Endothelial cell of umbilical vein (primary cell): ENCODE measurements around the gene ASB2. TPM values are rescaled to one million over a fixed set of nuclear protein-coding genes. Genes with fewer than 3 reads are reported as not detected.

Experiments
- BruUV-seq: library from RNA; stranded (reverse); fragments of 400-500 nt; replicated peaks from 2 replicates; lab custom pipeline; 2021; lab: Mats Ljungman, UMichigan
- CTCF ChIA-PET: fragments of 300-600, 350-600 bp; sonication (Branson Sonifier 250); formaldehyde crosslinking; loops from one replicate; lab custom pipeline; 2021; ENCODE audit warnings: antibody characterized with exemption, inconsistent platforms; lab: Charles Lee
- POLR2A ChIA-PET: fragments of 300-600, 350-600 bp; sonication (Branson Sonifier 250); formaldehyde crosslinking; loops from one replicate; lab custom pipeline; 2021; ENCODE audit warnings: antibody characterized with exemption, inconsistent platforms; lab: Charles Lee
- DNase-seq: peaks from one replicate; pipeline ENCODE4 v3.0.0-alpha.2; 2011; ENCODE audit warnings: low read depth, low spot score
- FAIRE-seq: peaks from 2 replicates; lab custom pipeline; 2011; peaks lifted over from hg19 to GRCh38; lab: Jason Lieb, UNC
- H2AFZ ChIP-seq: 2 replicates; pipeline ENCODE4 v1.6.0; 2012; ENCODE audit warnings: low read depth, low read length, control low read depth, inconsistent platforms
- H3K27ac ChIP-seq: 2 replicates; pipeline ENCODE4 v1.5.1; 2011; ENCODE audit warnings: low read depth, mild to moderate bottlenecking, control low read depth, low read length, moderate library complexity; ENCODE audit not compliant: insufficient read depth
- H3K27me3 ChIP-seq, 2 experiments: 2 replicates each; pipeline versions ENCODE4 v1.6.0 to v1.6.1; 2011; ENCODE audit warnings: low read length in 2 of 2, mixed read lengths in 1 of 2; ENCODE audit not compliant: control insufficient read depth in 2 of 2, insufficient read depth in 2 of 2
- H3K36me3 ChIP-seq, 2 experiments: 2 replicates in 1 of 2; 3 replicates in 1 of 2; pipeline ENCODE4 v1.5.1; 2011; ENCODE audit warnings: low read length in 2 of 2, mild to moderate bottlenecking in 1 of 2, moderate library complexity in 1 of 2; ENCODE audit not compliant: control insufficient read depth in 2 of 2, insufficient read depth in 2 of 2; ENCODE audit errors: extremely low read depth in 1 of 2
- H3K4me1 ChIP-seq: 3 replicates; pipeline ENCODE4 v1.5.1; 2011; ENCODE audit warnings: mild to moderate bottlenecking, low read length; ENCODE audit not compliant: control insufficient read depth, insufficient read depth; ENCODE audit errors: extremely low read depth
- H3K4me2 ChIP-seq: 2 replicates; pipeline ENCODE4 v1.6.1; 2011; ENCODE audit warnings: low read length, control low read depth, mixed read lengths; ENCODE audit not compliant: insufficient read depth
- H3K4me3 ChIP-seq, 3 experiments: fragments of 200-600 bp in 1 of 3; sonication (generic), shearing (Covaris generic) in 1 of 3; replicated peaks in 1 of 3; 2 replicates each; pipeline ENCODE4 v1.5.1; 2011 to 2016; ENCODE audit warnings: control low read depth in 3 of 3, low read length in 3 of 3, mild to moderate bottlenecking in 2 of 3, inconsistent platforms in 1 of 3, low read depth in 1 of 3, moderate library complexity in 1 of 3; ENCODE audit not compliant: insufficient read depth in 1 of 3
- H3K79me2 ChIP-seq: 2 replicates; pipeline ENCODE4 v1.6.0; 2012; ENCODE audit warnings: low read length, inconsistent platforms; ENCODE audit not compliant: control insufficient read depth, insufficient read depth
- H3K9ac ChIP-seq: replicated peaks from 2 replicates; pipeline ENCODE3; 2011; ENCODE audit warnings: low read length, control low read depth; ENCODE audit not compliant: insufficient read depth; ENCODE audit errors: extremely low read depth
- H3K9me1 ChIP-seq: replicated peaks from 3 replicates; pipeline ENCODE4 v1.6.0; 2011; ENCODE audit warnings: mild to moderate bottlenecking, low read length; ENCODE audit not compliant: control insufficient read depth, insufficient read depth; ENCODE audit errors: extremely low read depth
- H3K9me3 ChIP-seq: replicated peaks from 2 replicates; pipeline ENCODE4 v1.5.1; 2012; ENCODE audit warnings: low read length, inconsistent platforms; ENCODE audit not compliant: control insufficient read depth, insufficient read depth
- H4K20me1 ChIP-seq: replicated peaks from 2 replicates; pipeline ENCODE3; 2011; ENCODE audit warnings: mild to moderate bottlenecking, low read length; ENCODE audit not compliant: control insufficient read depth, insufficient read depth; ENCODE audit errors: extremely low read depth
- CTCF ChIP-seq, 2 donors: IDR thresholded peaks; 1 replicate in 1 of 2; 2 replicates in 1 of 2; pipeline ENCODE4 v1.5.1; 2011; ENCODE audit warnings: low read length in 2 of 2, mild to moderate bottlenecking in 2 of 2, moderate library complexity in 2 of 2, control low read depth in 1 of 2, inconsistent platforms in 1 of 2, low read depth in 1 of 2; ENCODE audit not compliant: insufficient read depth in 1 of 2; ENCODE audit errors: extremely low read depth in 1 of 2
- FOS ChIP-seq: IDR thresholded peaks from 2 replicates; pipeline ENCODE4 v1.6.1; 2011; ENCODE audit warnings: mild to moderate bottlenecking, low read length, moderate library complexity, borderline replicate concordance; ENCODE audit not compliant: insufficient read depth
- JUN ChIP-seq: IDR thresholded peaks from 2 replicates; pipeline ENCODE4 v1.6.1; 2011; ENCODE audit warnings: borderline replicate concordance, low read depth; ENCODE audit not compliant: insufficient read length, insufficient read depth
- MAX ChIP-seq: IDR thresholded peaks from 2 replicates; pipeline ENCODE4 v1.6.1; 2011; ENCODE audit not compliant: insufficient read depth, insufficient read length
- POLR2A ChIP-seq: IDR thresholded peaks from 2 replicates; pipeline ENCODE4 v1.6.1; 2012; ENCODE audit warnings: low read depth, mild to moderate bottlenecking, control low read depth, low read length
- dilution Hi-C: fragments of 300-500 bp; cut with MboI; formaldehyde crosslinking; loops from one replicate; pipeline ENCODE4 v1.15.0; 2019; ENCODE audit warnings: low sequenced_read_pairs; ENCODE audit not compliant: extremely low pct_ligation_motif_present
- intact Hi-C: fragments of 100-400 bp; cut with micrococcal nuclease; formaldehyde crosslinking; loops from one replicate; pipeline ENCODE4 v1.10.0; 2022
- polyA plus RNA-seq, 4 experiments: library from polyadenylated mRNA; depleted of rRNA in 3 of 4; stranded (reverse) in 3 of 4; unstranded in 1 of 4; fragments of >200 nt; gene quantifications; 2 replicates each; pipeline versions ENCODE4 v1.2.1 to v1.2.3, GENCODE V29; 2011 to 2012; ENCODE audit warnings: missing spikeins in 1 of 4
- total RNA-seq: library from RNA; stranded (reverse); gene quantifications from 2 replicates; pipeline ENCODE4 v1.2.3, GENCODE V29; 2021

The ASB2 gene
- total and polyA plus RNA-seq, 2 donors (not counting 3 experiments of a cell fraction or from before 2014, with no cell fraction given), result not detected

GRCh38 chr14:93891756-93892504 lies 84.4 kb downstream of the ASB2 start:
- DNase-seq (no peak), FAIRE-seq (no peak)
- Histone ChIP-seq H3K27ac (no peak overlapping the region), H3K4me3 (no peak overlapping the region), H3K79me2 (no peaks in the 10 kb centered on the region), H2AFZ (no peak overlapping the region), H3K4me2 (no peak overlapping the region), H3K4me1 (no peaks in the 10 kb centered on the region), H4K20me1 (no peaks in the 10 kb centered on the region), H3K9me3 (no peaks in the 10 kb centered on the region), H3K27me3 (no peaks in the 10 kb centered on the region), H3K9me1 (no peaks in the 10 kb centered on the region), H3K36me3 (no peaks in the 10 kb centered on the region), H3K9ac (no peak overlapping the region)
- ChIA-PET POLR2A (no interaction called here), CTCF (interaction anchor here (0.7 to 1.0 kb wide), 4 partner anchors 28 to 684 kb away, joined by 3 to 4 read pairs (median 3); no protein-coding TSS in a partner anchor)
- TF ChIP-seq CTCF (IDR thresholded peaks at IDR 0.05; ENCODE audit: extremely low read depth in 1 of 2, insufficient read depth in 1 of 2, low read depth in 1 of 2, low read length in 2 of 2), result no peak
- no peak for TF ChIP-seq JUN
- no peak for TF ChIP-seq FOS
- TF ChIP-seq POLR2A, result no peak
- TF ChIP-seq MAX, result no peak
- intact Hi-C loops (loop anchor here (5.0 kb wide), 1 partner anchor 775 kb away; the partner anchor contains the start of gene ITPK1), dilution Hi-C loops (no loop called here)
- BruUV-seq, result no TSS peak
